Loucy (cell line): Measurements from ENCODE around the gene DNAJC5G.

Experiments used
- EZH2phosphoT487 ChIP-seq: fragments of 200-600 bp; IDR thresholded peaks from 2 replicates; pipeline ENCODE4 v1.6.1; 2018; ENCODE audit warnings: antibody characterized with exemption, mild to moderate bottlenecking, moderate library complexity, borderline replicate concordance
- TF ChIP-seq, protein P1 (sequence below): fragments of 200-600 bp; sonication (generic); conservative IDR thresholded peaks from 2 replicates; pipeline ENCODE4 v1.5.1; 2014; ENCODE audit warnings: mild to moderate bottlenecking, antibody characterized with exemption, low read length

DNA sequence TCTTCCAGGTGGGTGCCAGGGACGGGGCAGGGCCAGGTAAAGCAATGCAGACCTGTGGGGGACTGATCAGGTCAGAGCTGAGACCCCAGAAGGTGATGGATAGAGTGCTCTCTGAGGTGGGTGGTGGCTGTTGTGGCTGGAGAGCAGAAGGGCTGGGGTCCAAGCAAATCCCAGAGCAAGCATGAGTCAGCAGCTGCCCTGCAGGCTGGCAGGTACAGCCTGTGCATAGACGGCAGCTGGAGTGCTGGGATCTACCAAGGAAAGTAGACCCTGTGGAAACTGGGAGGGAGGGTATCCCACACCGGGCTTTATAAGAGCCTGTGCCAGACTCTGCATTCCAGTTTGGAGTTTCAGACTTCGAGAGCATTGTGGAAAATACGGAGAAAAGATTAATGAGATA, 7.7 kb downstream of the DNAJC5G start:
- TF ChIP-seq, protein P1, sequence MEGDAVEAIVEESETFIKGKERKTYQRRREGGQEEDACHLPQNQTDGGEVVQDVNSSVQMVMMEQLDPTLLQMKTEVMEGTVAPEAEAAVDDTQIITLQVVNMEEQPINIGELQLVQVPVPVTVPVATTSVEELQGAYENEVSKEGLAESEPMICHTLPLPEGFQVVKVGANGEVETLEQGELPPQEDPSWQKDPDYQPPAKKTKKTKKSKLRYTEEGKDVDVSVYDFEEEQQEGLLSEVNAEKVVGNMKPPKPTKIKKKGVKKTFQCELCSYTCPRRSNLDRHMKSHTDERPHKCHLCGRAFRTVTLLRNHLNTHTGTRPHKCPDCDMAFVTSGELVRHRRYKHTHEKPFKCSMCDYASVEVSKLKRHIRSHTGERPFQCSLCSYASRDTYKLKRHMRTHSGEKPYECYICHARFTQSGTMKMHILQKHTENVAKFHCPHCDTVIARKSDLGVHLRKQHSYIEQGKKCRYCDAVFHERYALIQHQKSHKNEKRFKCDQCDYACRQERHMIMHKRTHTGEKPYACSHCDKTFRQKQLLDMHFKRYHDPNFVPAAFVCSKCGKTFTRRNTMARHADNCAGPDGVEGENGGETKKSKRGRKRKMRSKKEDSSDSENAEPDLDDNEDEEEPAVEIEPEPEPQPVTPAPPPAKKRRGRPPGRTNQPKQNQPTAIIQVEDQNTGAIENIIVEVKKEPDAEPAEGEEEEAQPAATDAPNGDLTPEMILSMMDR = no peak
- TF ChIP-seq EZH2phosphoT487 = no peak
